ENCODE measurements around the gene SUCLG1. TPM values are rescaled to one million over a fixed set of nuclear protein-coding genes. Genes with fewer than 3 reads are reported as not detected.

Gene SUCLG1
- total and polyA plus RNA-seq, 10 of the 15 experiments (the other 5 are each of a cell fraction or from before 2014, with no cell fraction given) = 75.4 to 197 (median 93.6) TPM

DNA sequence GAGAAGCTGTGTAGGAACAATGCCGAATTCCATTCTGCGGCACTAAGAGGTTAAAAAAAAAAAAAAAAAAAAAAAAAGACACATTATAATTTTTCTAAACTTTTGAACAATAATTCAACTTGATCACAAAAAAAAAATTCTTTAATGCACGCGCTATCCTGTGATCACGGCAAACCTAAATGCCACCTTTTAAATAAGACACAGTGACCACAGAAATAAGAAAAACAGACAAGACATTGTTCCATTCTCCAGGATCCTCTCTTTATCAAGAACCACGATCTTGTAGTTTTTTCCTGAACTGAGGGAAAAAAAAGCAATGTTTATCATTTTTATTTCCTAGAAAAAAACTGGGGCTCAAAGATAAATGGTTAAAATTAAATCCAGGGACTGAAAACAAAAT, 9.4 kb downstream of the SUCLG1 start:
- RAD21 ChIA-PET (ENCODE audit: unreplicated experiment) = interaction anchor here (0.7 kb wide), 1 partner anchor 92 kb away, joined by 3 read pairs; no protein-coding TSS in a partner anchor
- no peak overlapping the region for H3K27ac ChIP-seq (ENCODE audit: control insufficient read depth, insufficient read depth)
- H4K20me1 ChIP-seq (ENCODE audit: control insufficient read depth, insufficient read depth) = 0 out of 2 replicates have a peak, but pooled peaks cover 2% of the 10 kb centered on the region
- H3K4me1 ChIP-seq (ENCODE audit: control insufficient read depth, insufficient read depth, low read length) = no peaks in the 10 kb centered on the region
- DNase-seq (ENCODE audit: low read depth, low spot score) = no peak
- intact Hi-C loops (cut with micrococcal nuclease; ENCODE audit: unreplicated experiment) (no loop called here), in situ Hi-C loops (cut with MboI) (no loop called here)
- no peaks in the 10 kb centered on the region for H3K27me3 ChIP-seq (replicated peaks in 1 of 2; ENCODE audit: control insufficient read depth in 2 of 2, insufficient read depth in 2 of 2, low read length in 1 of 2)
- SMC1A ChIA-PET (ENCODE audit: uncharacterized antibody, unreplicated experiment) = no interaction called here
- H3K9me3 ChIP-seq (replicated peaks; ENCODE audit: control insufficient read depth, insufficient read depth, low read length) = no peaks in the 10 kb centered on the region
- CTCF ChIA-PET = no interaction called here
- H3K4me3 ChIP-seq = no peak overlapping the region
- BruUV-seq (replicated peaks) = no TSS peak
- ATAC-seq = no peak
- H2AFZ ChIP-seq (ENCODE audit: control insufficient read depth, low read depth, low read length) = no peak overlapping the region
- no peak for FAIRE-seq
- H3K36me3 ChIP-seq (ENCODE audit: control insufficient read depth in 2 of 2, insufficient read depth in 2 of 2, low read length in 1 of 2) = peaks cover 3% of the 10 kb centered on the region in 2 experiments; a peak in 2 of 4 replicates
- no peak overlapping the region for H3K4me2 ChIP-seq (ENCODE audit: control insufficient read depth, insufficient read depth)
- TF ChIP-seq HSF1 (IDR thresholded peaks at IDR 0.05; ENCODE audit: low read depth, low read length) (no peak), CHD4 (IDR thresholded peaks at IDR 0.05) (no peak), MYB (IDR thresholded peaks at IDR 0.05; ENCODE audit: borderline replicate concordance, low read depth, low read length) (no peak), DPF2 (IDR thresholded peaks at IDR 0.05) (no peak), SRF (IDR thresholded peaks at IDR 0.05; ENCODE audit: low read depth in 2 of 2, low read length in 2 of 2) (no peak), NFXL1 (IDR thresholded peaks at IDR 0.05; ENCODE audit: borderline replicate concordance) (no peak), RCOR1 (conservative IDR thresholded peaks at IDR 0.05; ENCODE audit: low read depth, low read length) (no peak), ZNF384 (IDR thresholded peaks at IDR 0.05; ENCODE audit: borderline replicate concordance, low read depth, low read length) (no peak), CBX5 (IDR thresholded peaks at IDR 0.05; ENCODE audit: low read depth) (no peak), NRF1 (conservative IDR thresholded peaks at IDR 0.05; ENCODE audit: low read depth, low read length) (no peak), SREBF1 (IDR thresholded peaks at IDR 0.05; ENCODE audit: low read length) (no peak), RUNX3 (IDR thresholded peaks at IDR 0.05; ENCODE audit: low read length) (no peak), MEF2A (IDR thresholded peaks at IDR 0.05; ENCODE audit: insufficient read depth, low read depth, low read length) (no peak), ATF7 (IDR thresholded peaks at IDR 0.05; ENCODE audit: low read depth) (no peak), MYC (IDR thresholded peaks at IDR 0.05; ENCODE audit: insufficient read depth, insufficient read length, insufficient replicate concordance, low read length, severe bottlenecking) (no peak), NBN (IDR thresholded peaks at IDR 0.05) (no peak), NFIC (IDR thresholded peaks at IDR 0.05; ENCODE audit: low read depth, low read length) (no peak)
- TF ChIP-seq, protein P1, sequence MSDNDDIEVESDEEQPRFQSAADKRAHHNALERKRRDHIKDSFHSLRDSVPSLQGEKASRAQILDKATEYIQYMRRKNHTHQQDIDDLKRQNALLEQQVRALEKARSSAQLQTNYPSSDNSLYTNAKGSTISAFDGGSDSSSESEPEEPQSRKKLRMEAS (IDR thresholded peaks at IDR 0.05; ENCODE audit: low read depth, low read length) = no peak
- TF ChIP-seq, protein P2, sequence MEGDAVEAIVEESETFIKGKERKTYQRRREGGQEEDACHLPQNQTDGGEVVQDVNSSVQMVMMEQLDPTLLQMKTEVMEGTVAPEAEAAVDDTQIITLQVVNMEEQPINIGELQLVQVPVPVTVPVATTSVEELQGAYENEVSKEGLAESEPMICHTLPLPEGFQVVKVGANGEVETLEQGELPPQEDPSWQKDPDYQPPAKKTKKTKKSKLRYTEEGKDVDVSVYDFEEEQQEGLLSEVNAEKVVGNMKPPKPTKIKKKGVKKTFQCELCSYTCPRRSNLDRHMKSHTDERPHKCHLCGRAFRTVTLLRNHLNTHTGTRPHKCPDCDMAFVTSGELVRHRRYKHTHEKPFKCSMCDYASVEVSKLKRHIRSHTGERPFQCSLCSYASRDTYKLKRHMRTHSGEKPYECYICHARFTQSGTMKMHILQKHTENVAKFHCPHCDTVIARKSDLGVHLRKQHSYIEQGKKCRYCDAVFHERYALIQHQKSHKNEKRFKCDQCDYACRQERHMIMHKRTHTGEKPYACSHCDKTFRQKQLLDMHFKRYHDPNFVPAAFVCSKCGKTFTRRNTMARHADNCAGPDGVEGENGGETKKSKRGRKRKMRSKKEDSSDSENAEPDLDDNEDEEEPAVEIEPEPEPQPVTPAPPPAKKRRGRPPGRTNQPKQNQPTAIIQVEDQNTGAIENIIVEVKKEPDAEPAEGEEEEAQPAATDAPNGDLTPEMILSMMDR (IDR thresholded peaks at IDR 0.05 in 2 of 3, conservative IDR thresholded peaks at IDR 0.05 in 1 of 3; ENCODE audit: control insufficient read depth in 2 of 3, extremely low read depth in 1 of 3, insufficient read depth in 1 of 3, low read depth in 3 of 3, low read length in 3 of 3) = no peak
- H3K79me2 ChIP-seq (ENCODE audit: control insufficient read depth, insufficient read depth, low read length) = peaks cover 26% of the 10 kb centered on the region
- WGBS (ENCODE audit: insufficient coverage, insufficient replicate concordance, low lambda C conversion rate, missing lambda C conversion rate) = 98% methylated on average over 4 of the region's 6 CpGs
- POLR2A ChIA-PET = interaction anchor here (0.6 kb wide), 3 partner anchors 89 to 877 kb away, joined by 3 to 5 read pairs (median 3); no protein-coding TSS in a partner anchor
- no peak overlapping the region for H3K9ac ChIP-seq (ENCODE audit: control insufficient read depth, insufficient read depth, low read length)

All from GM12878 (cell line).